ENCODE results near the gene SDK1. TPM values are rescaled to one million over a fixed set of nuclear protein-coding genes. Genes with fewer than 3 reads are reported as not detected.

SDK1 gene
- polyA plus RNA-seq, 1 donor, result 3.6 TPM

DNA sequence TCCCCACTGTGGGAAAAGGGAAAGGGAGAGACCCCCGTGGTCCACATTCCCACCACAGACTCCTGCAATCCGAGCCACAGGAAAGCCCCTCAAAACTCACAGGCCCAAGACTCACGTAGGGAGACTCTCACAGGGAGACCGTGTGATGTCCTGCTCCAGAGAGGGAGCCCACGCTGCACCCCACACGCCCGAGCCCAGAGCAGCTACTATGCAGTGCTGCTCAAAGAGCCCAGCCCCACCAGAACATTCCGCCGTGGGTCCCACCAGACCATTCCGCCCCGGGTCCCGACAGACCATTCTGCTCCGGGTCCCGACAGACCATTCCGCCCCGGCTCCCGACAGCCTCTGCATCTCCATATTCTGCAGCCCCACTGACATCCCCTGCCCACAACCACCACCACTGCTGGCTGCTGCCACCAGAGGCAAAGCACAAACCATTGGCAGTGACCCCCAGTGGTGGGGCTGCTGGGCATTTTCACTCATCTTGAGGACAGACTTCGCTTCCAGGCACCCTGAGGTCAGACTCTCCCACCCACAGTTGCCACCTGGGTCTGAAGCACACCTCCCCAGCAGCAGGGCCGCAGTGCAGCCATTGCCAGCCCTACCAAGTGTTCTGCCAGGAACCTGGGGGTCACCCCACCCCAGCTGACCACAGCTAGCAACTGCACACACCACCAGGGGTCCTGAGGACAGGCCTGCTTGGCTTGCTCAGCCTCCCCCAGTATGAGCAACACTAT lies 755.7 kb downstream of the SDK1 start:
- no peak for DNase-seq

DNA sequence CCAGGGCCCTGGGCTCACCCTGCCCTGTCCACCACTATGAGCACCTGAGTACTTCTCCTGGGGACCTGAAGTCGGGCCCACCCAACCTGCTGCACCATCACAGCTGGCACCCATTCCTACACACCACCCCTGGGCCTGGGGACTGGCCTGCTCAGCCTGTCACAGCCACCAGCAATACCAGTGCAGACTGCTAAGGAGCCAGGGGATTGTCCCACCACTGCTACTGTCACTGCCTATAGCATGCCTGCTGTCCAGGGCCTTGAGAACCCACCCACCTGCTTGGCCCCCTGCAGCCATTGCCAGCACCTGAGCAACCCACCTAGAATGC lies 756.2 kb downstream of the SDK1 start:
- DNase-seq, result no peak

DNA sequence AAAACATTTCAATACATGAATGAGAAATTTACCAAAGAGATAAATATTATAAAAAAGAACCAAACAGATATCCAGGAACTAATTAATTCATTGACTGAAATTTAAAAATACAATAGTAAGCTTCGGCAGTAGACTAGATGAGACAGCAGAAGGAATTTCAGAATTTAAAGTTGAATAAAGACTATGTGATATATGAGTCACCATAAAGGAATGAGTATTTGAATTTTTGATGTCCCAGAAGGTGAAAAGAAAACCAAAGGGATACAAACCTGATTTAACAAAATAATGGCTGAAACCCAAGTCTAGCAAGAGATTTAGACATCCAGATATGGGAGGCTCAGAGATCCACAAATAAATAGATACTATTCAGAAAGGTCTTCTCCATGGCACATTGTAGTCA lies 757.1 kb downstream of the SDK1 start:
- no peak for DNase-seq

DNA sequence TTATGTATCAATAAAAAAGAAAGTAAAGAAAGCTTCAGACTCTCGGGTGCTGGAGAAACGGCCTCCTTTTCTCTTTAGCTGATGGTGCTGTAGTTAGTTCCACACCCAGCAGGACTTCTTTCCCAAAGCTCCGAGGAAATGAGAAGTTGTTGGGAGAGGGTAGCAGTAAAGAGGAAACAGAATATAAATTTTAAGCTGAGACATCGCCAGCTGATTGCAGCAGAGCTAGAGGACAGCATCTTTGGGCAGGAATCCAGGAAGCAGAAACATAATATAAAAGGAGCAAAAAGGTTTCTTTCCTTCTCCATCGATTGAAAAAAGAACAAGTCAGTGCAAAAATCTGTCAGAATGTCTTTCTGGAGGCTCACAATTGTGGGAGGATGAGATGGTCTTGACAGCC lies 764.1 kb downstream of the SDK1 start:
- no peak for DNase-seq

DNA sequence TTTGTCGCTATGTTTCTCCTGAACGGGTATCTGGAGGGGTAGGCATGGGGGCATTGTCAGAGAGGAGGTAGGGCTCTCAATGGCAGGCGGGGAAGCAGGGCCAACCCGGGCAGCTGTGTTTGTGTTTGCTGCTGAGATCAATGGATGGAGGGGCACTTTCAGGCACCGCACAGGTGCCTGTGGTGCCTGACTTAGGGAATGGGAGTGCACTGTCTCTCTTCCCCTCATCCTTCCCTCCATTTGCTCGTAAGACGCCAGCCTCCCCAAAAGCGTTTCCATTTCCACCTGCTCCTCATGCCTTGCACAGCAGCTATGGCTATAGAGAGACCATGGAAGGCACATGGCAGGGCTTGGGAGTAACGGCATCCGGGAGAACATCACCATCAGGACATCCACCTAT lies 765.2 kb downstream of the SDK1 start:
- no peak for DNase-seq

DNA sequence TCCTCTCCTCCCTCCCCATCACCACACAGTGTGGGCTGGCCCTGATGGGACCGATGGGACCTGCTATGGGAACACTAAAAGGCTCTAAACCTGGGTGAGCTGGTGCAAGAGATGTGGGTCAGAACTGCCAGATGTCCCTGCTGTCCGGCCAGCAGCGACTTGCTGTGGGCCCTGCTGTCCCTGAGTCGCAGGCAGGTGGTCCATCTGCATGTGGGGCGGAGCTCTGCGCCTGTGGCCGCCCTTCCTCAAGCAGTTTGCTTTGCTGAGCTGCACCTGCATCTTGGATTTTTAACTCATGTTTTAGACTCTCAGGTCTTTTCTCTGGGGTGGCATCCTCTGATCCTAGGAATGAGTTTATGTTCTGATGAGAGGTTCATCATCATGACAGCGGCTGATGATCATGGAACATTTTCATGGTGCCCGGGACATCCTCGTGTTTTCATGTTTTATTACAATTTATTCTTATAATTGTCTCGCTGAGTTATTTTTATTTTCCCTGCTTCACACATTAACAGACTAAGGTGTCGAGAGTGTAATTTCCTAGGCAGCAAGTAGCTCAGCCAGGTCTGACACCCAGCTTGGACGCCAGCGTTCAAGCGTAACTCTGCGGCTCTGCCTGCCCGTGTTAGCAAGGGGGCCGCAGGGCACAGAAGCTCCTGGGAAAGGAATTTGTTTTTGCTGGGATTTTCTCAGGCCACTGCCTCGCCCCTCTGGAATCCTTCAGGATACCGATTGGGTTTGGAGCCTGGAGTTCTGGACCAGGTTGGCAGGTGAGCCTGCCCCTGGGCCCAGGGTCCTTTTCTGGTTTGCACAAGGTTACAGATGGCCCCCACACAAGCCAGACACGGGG lies 765.8 kb downstream of the SDK1 start:
- no peak for DNase-seq

DNA sequence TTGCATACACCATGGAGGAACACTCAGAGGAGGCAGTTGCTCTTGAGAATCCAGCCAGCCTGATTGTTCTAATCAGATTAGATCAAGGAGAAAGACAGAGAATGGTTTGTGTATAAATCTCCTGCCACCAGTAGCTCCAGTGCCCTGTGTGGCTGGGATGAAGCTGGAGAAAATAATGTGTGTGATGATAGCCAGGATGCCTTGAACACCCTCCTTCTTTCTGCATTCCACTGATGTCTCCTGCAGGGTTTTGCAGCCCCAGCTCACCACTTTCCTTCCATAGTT lies 766.4 kb downstream of the SDK1 start:
- DNase-seq, result no peak

DNA sequence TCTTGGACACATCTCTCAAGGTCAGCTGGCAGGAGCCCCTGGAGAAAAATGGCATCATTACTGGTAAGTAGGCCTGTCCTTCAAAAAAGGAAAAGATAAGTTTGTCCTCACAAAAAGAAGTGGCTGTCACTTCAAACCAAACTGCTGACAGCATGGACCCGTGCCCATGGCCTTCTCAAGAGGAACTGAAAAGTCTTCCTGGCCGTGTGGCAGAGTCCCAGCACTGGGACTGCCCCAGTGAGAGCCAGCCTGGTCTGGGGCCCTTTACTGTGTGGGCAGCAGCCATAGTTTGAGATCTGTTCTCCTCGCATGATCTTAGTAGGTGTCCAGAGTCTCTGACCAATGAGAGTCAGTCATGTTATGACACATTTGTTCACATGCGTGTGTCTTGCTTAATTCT lies 766.8 kb downstream of the SDK1 start:
- no peak for DNase-seq

DNA sequence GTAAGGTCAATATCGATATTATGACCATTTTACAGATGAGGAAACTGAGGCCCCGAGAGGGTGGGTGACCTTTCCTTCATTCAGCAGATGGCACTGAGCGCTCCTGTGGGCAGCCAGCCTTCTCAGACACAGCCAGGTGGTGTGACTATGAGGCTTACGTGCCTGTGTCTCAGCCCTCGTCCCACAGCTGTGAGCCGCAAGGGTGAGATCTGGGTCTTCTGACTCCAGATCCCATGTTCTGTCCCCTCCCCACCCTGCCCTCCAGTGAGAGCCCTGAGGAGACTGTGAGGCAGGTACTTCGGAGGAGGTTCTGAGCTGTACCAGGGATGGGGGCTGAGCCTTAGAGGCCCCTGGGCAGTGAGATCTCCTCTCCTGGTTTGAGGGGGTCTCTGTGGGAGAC lies 767.2 kb downstream of the SDK1 start:
- no peak for DNase-seq

DNA sequence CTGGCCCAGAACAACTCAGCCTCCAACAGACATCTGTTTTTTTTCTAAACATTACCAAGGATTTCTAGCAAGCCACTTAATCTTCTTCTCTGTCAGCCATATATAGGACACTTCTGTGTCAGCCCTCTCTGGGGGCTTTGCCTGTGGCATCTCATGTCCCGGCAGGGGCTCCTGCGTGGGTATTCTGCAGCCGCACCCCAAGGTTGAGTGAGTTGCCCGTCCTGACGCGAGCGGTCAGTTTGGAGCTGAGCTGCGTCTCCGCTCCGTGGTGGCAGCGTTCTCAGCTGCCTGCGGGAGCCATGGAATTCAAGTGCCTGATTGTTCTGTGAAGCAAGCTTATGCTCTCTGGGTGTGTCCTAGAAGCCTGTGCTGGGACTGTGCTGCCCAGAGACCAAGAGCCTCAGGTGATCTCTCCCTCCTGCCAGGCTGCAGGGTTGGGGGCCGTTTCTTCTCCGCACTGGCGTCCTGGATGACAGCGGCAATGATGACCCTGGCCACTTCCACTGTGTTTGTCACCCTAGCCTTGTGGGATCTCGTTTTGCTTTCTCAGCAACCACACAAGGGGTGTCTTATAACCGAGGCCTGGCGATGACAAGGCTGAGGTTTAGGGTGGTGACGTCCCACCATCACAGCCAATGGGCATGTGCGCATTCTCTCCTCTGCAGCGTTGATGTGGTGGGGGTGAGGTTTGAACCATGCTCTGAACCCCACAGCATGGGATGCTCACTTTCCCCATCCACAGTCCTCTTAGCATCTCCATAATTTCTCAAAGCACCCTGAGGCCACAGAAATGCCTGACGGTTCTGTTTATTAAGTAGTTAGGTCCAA lies 768.4 kb downstream of the SDK1 start:
- DNase-seq, result no peak

DNA sequence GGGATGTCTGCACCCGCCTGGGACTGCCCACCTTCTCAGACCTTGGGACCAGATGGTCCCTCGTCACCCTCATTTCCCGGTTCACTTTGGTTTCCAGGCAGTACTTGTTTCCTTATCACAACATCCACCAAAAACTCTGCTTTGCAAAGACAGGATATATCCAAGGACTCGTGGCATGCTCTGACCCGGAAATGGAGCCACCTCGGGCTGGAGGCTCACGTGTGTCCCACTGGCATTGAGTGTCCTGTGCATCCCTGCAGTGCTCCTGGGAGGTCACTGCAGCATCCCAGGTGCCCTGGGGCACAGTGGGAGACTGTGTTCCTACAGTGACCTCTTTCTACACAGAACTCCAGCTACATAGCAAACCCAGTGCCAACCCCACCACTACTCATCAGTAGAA lies 769.2 kb downstream of the SDK1 start:
- no peak for DNase-seq

DNA sequence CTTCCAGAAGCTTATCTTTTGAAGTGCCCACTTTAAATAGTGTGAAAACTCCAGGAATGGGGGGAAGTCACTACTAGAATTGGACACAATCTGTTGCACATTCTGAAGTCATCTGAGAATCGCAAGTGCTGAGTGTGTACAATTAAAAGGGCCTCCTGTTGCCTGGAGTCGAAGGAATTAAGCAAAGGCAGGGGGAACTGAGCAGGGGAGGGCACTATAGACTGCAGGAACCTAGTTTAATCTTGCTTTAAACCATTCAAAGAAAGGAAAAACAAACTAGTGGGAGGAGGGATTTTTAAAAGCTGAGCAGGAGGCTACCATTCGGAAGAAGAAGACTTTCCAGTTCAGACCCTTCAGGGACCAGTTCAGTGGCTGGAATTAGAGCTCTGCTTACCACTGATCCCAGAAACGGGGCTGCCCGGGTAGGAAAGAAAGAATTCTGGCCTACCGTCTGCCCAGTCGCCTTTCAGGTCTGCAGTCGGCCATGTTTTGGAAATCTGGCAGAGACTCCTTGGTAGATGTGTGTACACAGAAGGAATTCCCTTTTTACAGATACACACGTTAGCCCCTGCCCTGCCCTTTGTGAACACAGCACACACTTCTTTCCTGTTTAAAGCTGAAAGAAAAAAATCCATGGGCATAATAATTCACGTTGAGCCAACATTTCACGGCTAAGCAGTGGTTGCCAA lies 770.5 kb downstream of the SDK1 start:
- DNase-seq, result no peak

DNA sequence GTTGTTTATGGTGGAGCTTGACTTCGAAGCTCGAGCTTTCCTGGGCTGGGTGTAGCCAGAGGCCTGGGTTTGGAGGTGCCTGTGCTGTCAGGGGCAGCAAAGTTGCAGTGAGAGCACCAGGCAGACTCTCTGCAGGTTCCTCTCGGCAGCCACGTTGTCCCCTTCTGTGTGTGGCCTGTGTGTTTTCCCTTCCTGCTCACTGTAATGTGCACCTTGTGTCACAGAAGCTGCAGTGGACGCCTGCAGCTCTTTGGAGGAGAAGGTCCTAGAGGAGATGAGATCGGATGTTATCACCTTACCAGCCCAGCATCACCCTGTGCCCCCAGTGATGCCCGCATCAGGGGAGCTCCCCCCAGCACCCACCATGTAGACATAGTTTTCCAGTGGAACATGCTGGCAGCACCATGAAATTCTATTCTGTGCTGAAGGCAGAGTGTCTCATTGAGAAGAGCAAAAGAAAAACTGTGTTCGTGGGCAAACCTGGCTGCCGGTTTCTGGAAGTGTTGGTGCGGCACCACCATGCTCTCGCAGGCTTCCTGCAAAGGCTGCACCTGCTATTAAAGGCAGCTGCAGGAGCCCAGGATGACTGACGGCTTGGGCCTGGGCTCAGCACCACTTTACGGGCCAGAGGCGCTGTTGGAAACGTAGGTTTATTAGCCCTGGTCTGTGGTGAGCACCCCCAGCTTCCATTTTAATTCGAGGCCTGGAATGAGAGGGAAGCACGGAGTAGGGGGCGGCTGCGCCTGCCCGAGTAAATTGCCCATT lies 771.3 kb downstream of the SDK1 start:
- DNase-seq, result no peak

DNA sequence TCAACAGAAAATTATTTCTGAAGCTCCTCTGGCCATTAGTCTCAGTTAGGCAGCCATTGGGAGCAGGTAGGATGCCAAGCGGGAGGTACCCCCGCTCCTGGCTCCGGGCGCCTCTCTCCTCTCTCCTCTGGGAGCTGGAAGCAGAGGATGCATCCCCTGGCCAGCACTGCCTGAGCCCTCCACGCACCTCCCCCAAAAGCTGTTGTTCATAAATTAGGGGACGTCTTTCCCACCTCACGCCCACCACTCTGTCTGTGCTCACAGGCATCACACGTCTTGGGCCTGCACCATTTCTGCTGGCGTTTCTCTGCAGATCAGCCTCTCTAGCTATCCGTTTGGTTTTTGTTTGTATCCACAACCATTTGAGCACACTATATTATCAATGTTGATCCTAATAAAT lies 772.0 kb downstream of the SDK1 start:
- DNase-seq, result no peak

DNA sequence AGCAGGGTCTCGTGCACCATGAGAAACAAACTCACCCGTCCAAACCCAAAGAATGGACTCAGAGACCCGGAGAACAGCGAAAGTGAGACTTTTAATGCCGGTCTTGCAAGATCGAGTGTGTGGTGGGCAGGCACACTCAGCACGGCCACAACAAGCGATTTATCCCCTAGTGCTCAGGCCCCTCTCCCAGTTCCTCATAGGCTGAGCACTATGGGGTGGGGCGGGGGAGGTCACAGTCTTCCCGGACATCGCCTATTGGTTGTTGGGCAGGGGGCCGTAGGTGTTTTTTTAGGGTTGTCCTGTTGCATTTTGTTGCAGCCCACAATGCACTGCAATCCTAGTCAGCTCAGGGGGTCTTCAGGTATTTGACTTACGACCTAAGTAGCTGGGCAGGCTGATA lies 772.7 kb downstream of the SDK1 start:
- no peak for DNase-seq

DNA sequence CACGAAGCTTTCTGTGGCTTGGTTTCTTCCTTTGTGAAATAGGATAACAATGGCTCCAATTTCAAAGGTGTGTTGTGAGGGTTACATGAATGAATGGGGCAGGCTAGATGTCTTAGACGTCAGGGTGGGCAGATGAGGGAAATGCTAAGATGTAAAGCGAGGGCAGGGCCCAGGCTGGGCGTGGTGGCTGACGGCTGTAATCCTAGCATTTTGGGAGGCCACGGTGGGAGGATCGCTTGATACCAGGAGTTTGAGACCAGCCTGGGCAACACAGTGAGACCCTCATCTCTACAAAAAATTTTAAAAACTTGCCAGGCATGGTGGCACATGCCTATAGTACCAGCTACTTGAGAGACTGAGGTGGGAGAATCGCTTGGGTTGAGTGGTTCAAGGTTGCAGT lies 773.4 kb downstream of the SDK1 start:
- no peak for DNase-seq

DNA sequence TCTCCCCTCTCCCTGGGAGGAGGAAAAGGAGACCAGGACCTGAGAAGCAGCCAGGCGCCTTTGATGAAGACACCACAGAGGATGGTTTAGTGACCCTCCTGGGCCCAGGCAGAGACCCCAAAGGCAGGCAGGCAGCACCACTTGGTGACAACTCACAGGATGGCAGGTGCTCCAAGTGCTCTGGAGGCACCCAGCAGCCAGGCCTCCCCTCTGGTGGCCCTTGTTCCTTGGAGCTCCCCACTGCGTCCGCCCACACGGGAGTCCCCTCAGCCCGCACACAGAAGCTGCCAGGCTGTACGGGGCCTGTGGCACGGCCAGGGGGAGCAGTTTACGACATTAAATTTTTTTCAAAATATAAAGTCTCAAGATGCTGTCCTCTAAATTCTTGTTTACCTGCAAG lies 773.9 kb downstream of the SDK1 start:
- DNase-seq, result no peak

DNA sequence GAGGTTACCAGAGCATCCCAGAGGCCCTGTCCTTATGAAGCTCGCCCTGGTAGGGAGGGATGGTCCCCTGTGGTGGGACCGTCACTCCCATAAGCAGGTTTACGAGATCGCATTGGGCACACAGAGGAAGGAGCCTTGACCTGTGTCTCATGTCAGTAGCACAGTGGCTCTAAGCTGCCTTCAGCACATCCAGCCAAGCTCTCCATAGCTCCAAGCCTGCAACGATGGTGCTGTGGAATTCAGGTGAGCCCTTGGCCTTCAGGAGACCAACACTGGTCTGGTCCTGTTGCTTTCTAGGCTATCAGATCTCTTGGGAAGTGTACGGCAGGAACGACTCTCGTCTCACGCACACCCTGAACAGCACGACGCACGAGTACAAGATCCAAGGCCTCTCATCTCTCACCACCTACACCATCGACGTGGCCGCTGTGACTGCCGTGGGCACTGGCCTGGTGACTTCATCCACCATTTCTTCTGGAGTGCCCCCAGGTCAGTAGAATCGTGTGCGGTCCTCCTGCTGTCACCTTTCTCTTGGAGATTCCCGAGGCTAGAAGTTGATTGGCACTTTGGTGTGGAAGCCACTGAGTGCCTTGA lies 775.7 kb downstream of the SDK1 start:
- DNase-seq, result no peak

DNA sequence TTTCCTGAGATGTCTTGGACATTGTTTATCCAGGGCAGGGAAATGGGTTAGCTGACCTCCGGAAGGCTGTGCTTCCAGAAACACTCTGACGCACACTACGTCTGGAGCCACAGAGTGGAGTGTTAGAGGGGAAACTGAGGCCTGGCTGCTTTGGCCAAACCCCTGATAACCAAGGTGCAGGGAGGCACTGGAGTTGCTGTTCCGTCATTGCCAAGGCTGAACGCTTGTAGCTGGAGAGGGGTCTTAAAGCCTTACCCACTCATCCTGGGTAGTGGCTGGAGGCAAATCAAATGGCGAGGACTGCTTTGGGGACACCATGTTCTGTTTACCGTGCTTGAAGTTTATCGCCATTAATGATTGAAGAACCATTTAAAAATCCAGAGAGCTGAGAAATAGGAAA lies 776.9 kb downstream of the SDK1 start:
- DNase-seq, result no peak

DNA sequence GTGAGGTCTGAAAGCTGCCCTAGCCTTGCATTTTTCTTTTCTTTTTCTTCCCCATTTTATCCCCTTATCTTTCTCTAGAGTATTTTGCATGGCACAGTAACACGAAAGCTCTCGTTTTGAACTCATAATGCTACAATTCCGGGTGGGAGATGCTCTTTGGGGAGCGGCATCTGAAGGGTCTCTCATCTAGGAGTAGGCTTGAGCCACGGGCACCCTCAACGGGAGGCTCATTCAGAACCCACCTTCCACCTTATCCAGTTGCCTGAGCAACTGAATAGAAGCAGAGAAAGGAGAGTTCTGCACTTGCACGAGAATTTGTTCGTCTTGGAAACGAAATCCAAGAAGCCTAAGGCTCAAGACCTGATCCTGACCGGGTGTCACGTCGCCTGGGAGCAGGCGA lies 777.5 kb downstream of the SDK1 start:
- DNase-seq, result no peak

DNA sequence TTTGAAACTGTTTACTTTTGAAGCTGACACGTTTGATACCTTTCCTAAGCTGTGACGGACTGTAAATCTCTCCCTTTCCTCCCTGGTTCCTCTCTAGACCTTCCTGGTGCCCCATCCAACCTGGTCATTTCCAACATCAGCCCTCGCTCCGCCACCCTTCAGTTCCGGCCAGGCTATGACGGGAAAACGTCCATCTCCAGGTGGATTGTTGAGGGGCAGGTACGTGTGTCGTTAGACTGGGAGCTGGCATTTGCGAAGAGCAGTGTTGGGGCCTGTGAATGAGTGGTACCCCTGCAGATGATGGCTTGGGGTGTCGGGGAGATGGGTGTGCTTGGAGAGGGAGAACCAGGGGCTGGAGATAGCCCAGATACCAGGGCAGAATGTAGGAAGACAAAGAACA lies 778.3 kb downstream of the SDK1 start:
- DNase-seq, result no peak

DNA sequence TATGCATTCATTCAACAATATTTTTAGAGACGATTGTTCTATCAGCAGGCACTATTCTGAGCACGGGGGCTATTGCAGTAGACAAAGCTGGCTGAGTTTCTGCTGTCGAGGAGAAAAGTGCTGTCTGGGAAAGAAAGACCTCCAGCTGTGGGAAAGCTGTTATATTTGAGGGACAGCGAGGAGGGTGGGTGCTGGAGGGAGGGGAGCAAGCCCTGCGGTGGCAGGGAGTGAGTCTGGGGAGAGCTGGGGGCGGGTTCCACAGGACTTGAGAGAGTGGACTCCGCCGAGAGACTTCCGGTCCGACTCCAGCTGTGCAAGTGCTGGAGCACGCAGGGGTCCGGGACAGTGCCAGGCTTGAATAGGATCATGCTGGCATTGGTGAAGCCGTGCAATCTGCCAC lies 778.9 kb downstream of the SDK1 start:
- DNase-seq, result no peak

Data from hindlimb muscle (tissue), 1 donor.